ENCODE results near the gene KIF6. TPM values are rescaled to one million over a fixed set of nuclear protein-coding genes. Genes with fewer than 3 reads are reported as not detected.
A peak's percentile ranks its signal among the peaks of the same experiment; 100 is the strongest.

KIF6 gene
- total RNA-seq, 4 donors from 2014 or later: not detected

DNA sequence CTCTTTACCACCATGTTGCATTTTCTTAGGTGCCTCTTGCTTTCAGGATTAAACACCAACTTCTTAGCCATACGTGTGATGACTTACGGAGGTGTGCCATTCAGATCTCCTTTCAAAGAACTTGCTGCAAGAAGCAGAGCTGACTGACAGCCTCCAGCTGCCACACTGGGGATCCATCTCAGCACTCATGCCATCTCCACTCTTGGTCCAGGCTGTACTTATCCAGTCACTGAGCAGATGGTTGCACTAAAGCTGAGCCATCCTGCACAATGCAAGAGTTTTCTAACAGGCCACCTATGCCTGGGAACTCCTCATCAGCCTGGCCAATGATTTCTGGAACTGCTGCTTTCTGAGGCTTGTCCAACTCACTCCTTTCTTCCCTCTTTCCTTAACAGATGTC lies 31.4 kb upstream of the KIF6 start:
- intact Hi-C loops (cut with DNase I; ENCODE audit: low total_unique reads): no loop called here
- no peaks in the 10 kb centered on the region for H3K27me3 ChIP-seq
- peaks cover 26 to 31% of the 10 kb centered on the region in 2 donors for H3K4me1 ChIP-seq
- H3K4me3 ChIP-seq: no peak overlapping the region
- ATAC-seq (peak; percentile 55 to 64), DNase-seq (peak; percentile 10 to 28)
- no peaks in the 10 kb centered on the region for H3K9me3 ChIP-seq
- in situ Hi-C loops (cut with MboI; ENCODE audit: low sequenced_read_pairs in 4 of 4): no loop called here
- no peak overlapping the region for H3K27ac ChIP-seq
- no peaks in the 10 kb centered on the region for H3K36me3 ChIP-seq
- no peak for TF ChIP-seq POLR2A (IDR thresholded peaks at IDR 0.05)
- TF ChIP-seq, protein P1, sequence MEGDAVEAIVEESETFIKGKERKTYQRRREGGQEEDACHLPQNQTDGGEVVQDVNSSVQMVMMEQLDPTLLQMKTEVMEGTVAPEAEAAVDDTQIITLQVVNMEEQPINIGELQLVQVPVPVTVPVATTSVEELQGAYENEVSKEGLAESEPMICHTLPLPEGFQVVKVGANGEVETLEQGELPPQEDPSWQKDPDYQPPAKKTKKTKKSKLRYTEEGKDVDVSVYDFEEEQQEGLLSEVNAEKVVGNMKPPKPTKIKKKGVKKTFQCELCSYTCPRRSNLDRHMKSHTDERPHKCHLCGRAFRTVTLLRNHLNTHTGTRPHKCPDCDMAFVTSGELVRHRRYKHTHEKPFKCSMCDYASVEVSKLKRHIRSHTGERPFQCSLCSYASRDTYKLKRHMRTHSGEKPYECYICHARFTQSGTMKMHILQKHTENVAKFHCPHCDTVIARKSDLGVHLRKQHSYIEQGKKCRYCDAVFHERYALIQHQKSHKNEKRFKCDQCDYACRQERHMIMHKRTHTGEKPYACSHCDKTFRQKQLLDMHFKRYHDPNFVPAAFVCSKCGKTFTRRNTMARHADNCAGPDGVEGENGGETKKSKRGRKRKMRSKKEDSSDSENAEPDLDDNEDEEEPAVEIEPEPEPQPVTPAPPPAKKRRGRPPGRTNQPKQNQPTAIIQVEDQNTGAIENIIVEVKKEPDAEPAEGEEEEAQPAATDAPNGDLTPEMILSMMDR (IDR thresholded peaks at IDR 0.05 in 4 of 5, conservative IDR thresholded peaks at IDR 0.05 in 1 of 5): no peak

DNA sequence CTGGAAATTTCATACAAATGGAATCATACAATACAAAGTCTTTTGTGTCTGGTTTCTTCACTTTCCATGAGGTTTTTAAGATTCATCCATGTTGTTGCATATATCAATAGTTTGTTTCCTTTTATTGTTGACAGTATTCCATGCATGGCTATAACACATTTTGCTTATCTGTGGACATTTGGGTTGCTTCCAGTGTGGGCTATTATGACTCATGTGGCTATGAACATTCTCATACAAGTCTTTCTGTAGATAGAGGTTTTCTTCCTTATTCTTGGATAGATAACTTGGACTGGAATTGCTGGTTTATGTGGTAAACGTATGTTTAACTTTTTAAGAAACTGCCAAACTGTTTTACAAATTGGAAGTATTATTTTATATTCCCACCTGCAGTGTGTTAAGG lies 30.0 kb upstream of the KIF6 start:
- in situ Hi-C loops (cut with MboI; ENCODE audit: low sequenced_read_pairs in 4 of 4): no loop called here
- no peak for ATAC-seq
- H3K4me1 ChIP-seq: peaks cover 22 to 25% of the 10 kb centered on the region in 2 donors
- DNase-seq: no peak
- TF ChIP-seq POLR2A (IDR thresholded peaks at IDR 0.05): no peak
- TF ChIP-seq, protein P1 (IDR thresholded peaks at IDR 0.05 in 4 of 5, conservative IDR thresholded peaks at IDR 0.05 in 1 of 5): no peak
- H3K27ac ChIP-seq: no peak overlapping the region
- H3K4me3 ChIP-seq: no peak overlapping the region
- no peaks in the 10 kb centered on the region for H3K9me3 ChIP-seq
- H3K27me3 ChIP-seq: no peaks in the 10 kb centered on the region
- intact Hi-C loops (cut with DNase I; ENCODE audit: low total_unique reads): no loop called here
- H3K36me3 ChIP-seq: no peaks in the 10 kb centered on the region

DNA sequence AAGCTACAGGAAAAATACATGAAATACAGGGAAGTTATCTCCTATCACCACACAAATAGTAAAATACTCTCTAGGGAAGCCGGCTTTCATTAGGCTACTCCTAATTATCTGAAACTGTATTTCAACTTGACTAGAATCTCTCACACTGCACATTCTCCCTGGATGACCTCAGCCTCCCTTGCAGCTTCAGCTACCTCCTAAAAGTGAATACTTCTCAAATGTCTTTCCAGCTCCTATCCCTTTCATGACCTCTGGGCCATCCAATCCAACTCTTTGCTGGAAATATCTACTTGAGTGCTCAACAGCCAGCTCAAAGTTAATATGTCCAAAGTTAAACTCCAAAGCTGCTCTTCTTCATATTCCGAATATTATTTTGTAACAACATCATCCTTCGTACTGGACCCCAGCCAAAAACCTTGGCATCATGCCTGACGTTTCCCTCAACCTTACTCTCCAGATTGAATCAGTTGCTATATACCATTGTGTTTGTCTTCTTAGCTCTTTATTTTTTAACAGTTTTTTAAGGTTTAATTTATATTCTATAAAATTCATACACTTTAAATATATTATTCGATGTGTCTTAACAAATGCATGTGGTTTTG lies 29.4 kb upstream of the KIF6 start:
- DNase-seq: no peak

DNA sequence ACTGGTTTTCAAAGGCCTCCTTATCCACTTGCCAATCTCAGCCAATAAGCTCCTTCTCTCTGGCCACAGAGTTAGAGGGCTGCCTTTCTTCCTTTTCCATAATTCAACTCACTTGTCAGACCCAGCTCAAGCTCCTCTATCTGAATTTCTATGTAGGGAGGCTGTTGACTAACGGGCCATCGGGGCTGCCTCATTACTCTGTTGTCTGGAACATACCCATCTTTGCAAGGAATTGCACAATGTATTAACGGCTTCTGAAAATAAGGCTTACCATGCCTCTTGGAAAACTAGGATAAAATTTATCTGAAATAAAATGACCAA lies 28.5 kb upstream of the KIF6 start:
- TF ChIP-seq, protein P1 (IDR thresholded peaks at IDR 0.05 in 4 of 5, conservative IDR thresholded peaks at IDR 0.05 in 1 of 5): no peak
- TF ChIP-seq POLR2A (IDR thresholded peaks at IDR 0.05): no peak
- Histone ChIP-seq H3K27me3 (no peaks in the 10 kb centered on the region), H3K4me1 (peaks cover 17 to 19% of the 10 kb centered on the region in 2 donors), H3K27ac (peak overlapping the region; percentile 24 to 63 (median 34)), H3K4me3 (no peak overlapping the region), H3K9me3 (no peaks in the 10 kb centered on the region), H3K36me3 (no peaks in the 10 kb centered on the region)
- in situ Hi-C loops (cut with MboI; ENCODE audit: low sequenced_read_pairs in 4 of 4): no loop called here
- DNase-seq: peak in 1 of 2 donors; percentile 8
- intact Hi-C loops (cut with DNase I; ENCODE audit: low total_unique reads): no loop called here
- ATAC-seq: peak; percentile 74 to 80

More for the DNA sequence above, 29.4 kb upstream of the KIF6 start:
- Histone ChIP-seq H3K27ac (peak overlapping the region; percentile 24 to 63 (median 34)), H3K36me3 (no peaks in the 10 kb centered on the region), H3K27me3 (no peaks in the 10 kb centered on the region), H3K4me1 (peaks cover 17 to 19% of the 10 kb centered on the region in 2 donors), H3K4me3 (no peak overlapping the region), H3K9me3 (no peaks in the 10 kb centered on the region)
- TF ChIP-seq POLR2A (IDR thresholded peaks at IDR 0.05): no peak
- TF ChIP-seq, protein P1 (IDR thresholded peaks at IDR 0.05 in 4 of 5, conservative IDR thresholded peaks at IDR 0.05 in 1 of 5): no peak
- intact Hi-C loops (cut with DNase I; ENCODE audit: low total_unique reads): no loop called here
- ATAC-seq: peak; percentile 55 to 74
- in situ Hi-C loops (cut with MboI; ENCODE audit: low sequenced_read_pairs in 4 of 4): no loop called here

Data from gastrocnemius medialis (tissue), 4 donors.